SU-DHL-6 (cell line): ENCODE results near the gene ZCCHC7.

Source experiments
- CTCF ChIP-seq: fragments of 200-600 bp; sonication (generic); IDR thresholded peaks from one replicate; pipeline ENCODE4 v1.5.1; 2017; ENCODE audit warnings: antibody characterized with exemption, mild to moderate bottlenecking, low read length, moderate library complexity; ENCODE audit not compliant: insufficient read depth, poor library complexity, severe bottlenecking
- EZH2phosphoT487 ChIP-seq: fragments of 200-600 bp; sonication (generic), shearing (Covaris generic); conservative IDR thresholded peaks from 2 replicates; pipeline ENCODE4 v1.6.1; 2018; ENCODE audit warnings: mild to moderate bottlenecking, antibody characterized with exemption, low read length, moderate library complexity, mixed read lengths

GRCh38 chr9:37372839-37373238, 252.5 kb downstream of the ZCCHC7 start:
- no peak for TF ChIP-seq CTCF
- no peak for TF ChIP-seq EZH2phosphoT487
